ENCODE data around the gene SCARB1.

Gene SCARB1

GRCh38 chr12:124819525-124819924, 44.1 kb downstream of the SCARB1 start:
- no peak overlapping the region for H3K4me3 ChIP-seq
- no peak overlapping the region for H3K27ac ChIP-seq
- DNase-seq (ENCODE audit: low spot score) = no peak
- TF ChIP-seq CTCF (IDR thresholded peaks at IDR 0.05) = no peak

- TF ChIP-seq CTCF (IDR thresholded peaks at IDR 0.05) = no peak
- no peak for DNase-seq (ENCODE audit: low spot score)
- no peak overlapping the region for H3K4me3 ChIP-seq
- H3K27ac ChIP-seq = no peak overlapping the region
Observed at GRCh38 chr12:124819080-124819479, 44.6 kb downstream of the SCARB1 start.

DNA sequence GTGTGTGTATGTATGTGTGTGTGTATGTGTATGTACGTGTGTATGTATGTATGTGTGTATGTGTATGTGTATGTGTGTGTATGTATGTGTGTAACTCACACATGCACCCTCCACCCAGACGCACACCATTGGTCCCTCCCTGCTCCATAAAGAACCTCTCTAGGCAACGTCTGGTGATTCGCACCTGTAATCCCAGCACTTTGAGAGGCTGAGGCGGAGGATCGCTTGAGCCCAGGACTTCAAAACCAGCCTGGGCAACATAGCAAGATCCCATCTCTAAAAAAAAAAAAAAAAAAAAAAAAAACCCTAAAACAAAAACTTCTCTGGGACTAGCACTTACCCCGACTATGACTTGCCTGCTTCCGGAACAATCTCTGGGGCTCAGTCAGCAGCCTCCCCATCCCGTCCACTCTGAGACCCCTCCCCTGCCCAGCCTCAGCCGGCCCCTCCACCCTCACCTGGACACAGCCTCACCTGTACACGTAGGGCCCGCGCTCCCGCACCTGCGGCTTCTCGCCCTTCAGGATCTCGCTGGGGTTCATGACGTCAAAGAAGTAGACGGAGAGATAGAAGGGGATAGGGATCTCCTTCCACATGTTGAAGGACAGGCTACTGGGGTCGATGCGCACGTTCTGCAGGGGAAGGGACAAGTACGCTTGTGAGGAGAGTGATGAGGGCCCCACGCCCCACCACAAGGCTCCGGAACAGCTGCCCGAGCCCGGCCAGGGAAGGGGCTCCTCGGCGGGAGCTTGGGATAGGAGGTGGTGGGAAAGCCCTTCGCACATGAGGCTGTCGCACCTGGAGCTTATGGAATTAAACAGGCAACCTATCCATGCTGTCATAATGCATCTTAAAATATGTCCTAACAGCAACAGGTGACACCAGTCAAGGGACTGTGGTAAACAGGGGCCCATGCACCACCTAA, 46.3 kb downstream of the SCARB1 start:
- DNase-seq (ENCODE audit: low spot score) = no peak
- TF ChIP-seq CTCF (IDR thresholded peaks at IDR 0.05) = no peak
- Histone ChIP-seq H3K27ac (no peak overlapping the region), H3K4me3 (no peak overlapping the region)

- no peak for DNase-seq (ENCODE audit: low spot score)
- TF ChIP-seq CTCF (IDR thresholded peaks at IDR 0.05) = no peak
- Histone ChIP-seq H3K27ac (no peak overlapping the region), H3K4me3 (no peak overlapping the region)
Observed at GRCh38 chr12:124816295-124816854, 47.3 kb downstream of the SCARB1 start.

- no peak overlapping the region for H3K27ac ChIP-seq
- no peak for TF ChIP-seq CTCF (IDR thresholded peaks at IDR 0.05)
- no peak for DNase-seq (ENCODE audit: low spot score)
- H3K4me3 ChIP-seq = no peak overlapping the region
Observed at GRCh38 chr12:124814741-124815613, 48.7 kb downstream of the SCARB1 start.

GRCh38 chr12:124813782-124814181, 49.9 kb downstream of the SCARB1 start:
- no peak for DNase-seq (ENCODE audit: low spot score)
- Histone ChIP-seq H3K4me3 (no peak overlapping the region), H3K27ac (no peak overlapping the region)
- TF ChIP-seq CTCF (IDR thresholded peaks at IDR 0.05) = no peak
